Myocyte (in vitro differentiated cells): ENCODE measurements around the gene ST3GAL3. TPM values are rescaled to one million over a fixed set of nuclear protein-coding genes. Genes with fewer than 3 reads are reported as not detected.

ENCODE experiments used
- DNase-seq: peaks from one replicate; pipeline ENCODE4 v3.0.0-alpha.2; 2012; ENCODE audit warnings: low read depth
- total RNA-seq: library from RNA; depleted of rRNA; stranded (reverse); fragments of >200 nt; gene quantifications from 2 replicates; pipeline ENCODE4 v1.2.3, GENCODE V29; 2014

The ST3GAL3 gene
- total RNA-seq, 1 donor from 2014 or later: 33.7 TPM

DNA sequence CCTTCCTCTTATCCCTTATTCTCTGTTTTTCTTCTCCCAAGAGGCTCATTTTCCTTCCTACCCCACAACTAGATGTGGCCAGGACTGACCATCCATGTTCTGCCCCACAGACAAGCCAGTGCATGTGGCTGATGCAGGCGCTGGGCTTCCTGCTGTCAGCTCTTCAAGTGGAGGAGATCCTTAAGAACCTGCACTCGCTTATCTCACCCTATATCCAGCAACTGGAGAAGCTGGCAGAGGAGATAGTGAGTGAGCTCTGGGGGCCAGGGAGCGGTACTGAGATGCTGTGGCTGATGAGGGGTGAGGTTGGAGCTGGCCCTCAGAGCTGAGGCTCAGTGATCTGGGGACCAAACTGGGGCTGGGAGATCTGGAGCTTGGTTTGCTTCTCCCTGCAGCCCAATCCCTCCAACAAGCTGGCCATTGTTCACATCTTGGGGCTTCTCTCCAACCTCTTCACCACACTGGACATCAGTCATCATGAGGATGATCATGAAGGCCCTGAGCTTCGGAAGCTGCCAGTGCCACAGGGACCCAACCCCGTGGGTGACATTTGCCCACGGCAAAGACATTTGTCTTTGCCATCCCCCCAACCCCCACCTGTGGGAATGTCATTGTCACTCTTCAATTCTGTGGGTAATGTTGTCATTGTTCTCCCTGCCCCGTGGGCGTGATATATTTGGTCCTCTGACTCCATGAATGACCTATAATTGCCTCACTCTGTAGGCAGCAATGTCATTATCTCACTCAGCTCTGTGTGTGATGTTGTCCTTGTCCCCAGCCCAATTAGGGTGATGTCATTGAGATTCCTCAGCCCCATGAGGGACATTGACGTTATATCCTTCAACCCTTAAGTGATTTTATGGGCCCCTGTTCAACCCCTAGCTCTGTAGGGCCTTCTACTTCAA, 251.3 kb downstream of the ST3GAL3 start:
- DNase-seq: no peak

DNA sequence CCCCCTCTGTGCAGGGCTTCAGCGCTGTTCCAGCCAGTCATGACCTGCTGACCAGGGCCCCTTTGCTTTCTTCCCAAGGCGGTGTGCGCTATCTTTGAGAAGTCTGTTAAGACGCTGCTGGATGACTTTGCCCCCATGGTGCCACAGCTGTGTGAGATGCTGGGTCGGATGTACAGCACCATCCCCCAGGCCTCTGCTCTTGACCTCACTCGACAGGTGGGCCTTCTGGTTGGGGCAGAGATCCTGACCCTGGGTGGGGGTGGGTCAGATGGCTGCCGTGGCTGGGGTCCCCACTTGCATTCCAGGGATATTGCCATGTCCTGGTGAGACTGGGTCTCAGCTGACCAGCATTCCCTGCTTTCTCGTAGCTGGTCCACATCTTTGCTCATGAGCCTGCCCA, 253.5 kb downstream of the ST3GAL3 start:
- DNase-seq: no peak

DNA sequence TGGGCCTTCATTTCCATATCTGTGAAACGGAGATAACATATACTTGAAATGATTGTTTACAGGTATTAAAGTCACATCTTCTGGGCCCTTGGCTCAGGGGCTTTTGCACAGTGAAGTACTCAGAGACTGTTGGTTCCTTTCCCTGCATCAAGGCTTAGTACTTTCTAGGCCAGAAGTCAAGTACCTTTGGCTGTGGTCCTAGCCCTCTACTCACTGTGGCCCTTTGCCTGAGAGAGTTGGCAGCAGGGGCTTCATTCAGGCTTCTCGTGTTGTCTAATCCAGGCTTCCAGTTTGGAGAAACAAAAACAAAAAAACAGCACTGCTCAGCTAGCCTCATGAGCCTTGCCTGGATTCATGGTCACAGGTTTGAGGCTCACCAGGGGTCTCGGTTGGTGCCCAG, 254.4 kb downstream of the ST3GAL3 start:
- DNase-seq: no peak

DNA sequence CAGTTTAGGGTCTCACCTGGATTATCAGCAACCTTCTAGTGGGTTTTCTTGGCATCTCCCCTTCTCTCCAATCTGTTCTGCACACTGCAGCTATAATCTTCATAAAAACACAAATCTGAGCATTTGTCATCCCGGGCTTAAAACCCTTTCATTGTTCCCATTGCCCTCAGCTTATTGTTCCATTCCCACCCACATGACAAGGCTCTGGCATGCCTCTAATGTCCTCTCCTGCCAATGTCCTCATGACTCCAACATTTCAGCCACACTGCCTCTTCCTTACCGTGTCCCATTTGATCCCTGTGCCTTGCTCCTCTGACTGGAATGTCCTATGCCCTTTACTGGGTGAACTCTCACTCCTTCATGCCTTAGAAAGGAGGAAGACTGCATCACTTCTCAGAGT, 255.0 kb downstream of the ST3GAL3 start:
- DNase-seq: no peak

DNA sequence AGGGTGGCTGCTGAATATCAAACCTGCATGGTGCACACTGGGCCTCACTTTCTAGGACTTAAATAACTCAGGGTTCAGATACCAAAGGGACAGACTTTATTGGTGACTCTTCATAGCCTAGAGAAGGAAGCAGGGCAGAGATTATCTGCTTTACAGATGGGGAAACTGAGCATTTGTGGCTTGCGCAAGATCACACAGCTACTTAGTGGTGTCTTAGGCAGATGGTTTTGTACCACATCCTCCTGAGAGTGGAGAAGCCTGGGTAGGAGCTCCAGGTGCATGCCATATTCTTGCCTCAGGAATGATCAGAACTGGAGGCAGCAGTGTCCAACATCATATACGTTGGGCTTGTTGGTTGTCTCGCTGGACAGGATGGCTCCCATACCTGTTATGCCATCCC, 255.7 kb downstream of the ST3GAL3 start:
- DNase-seq: no peak

DNA sequence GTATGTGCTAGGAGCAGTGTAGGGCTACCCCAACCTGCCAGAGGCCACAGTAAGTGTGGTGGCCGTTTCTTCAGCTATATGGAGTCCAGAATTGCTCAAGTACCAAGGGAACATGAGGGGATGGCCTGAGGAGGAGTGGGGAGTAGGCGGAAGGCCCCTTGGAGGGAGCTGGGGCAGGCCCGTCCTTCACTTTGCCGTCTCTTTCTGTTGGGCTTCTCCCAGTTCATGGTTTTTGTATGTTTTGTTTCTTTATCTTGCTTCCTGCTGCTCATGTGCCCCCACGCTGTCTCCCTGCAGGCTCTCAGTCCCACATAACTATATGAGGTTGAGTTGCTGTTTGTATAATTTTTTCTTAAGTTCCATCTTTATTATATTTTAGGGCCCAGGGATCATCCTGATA, 256.6 kb downstream of the ST3GAL3 start:
- no peak for DNase-seq

DNA sequence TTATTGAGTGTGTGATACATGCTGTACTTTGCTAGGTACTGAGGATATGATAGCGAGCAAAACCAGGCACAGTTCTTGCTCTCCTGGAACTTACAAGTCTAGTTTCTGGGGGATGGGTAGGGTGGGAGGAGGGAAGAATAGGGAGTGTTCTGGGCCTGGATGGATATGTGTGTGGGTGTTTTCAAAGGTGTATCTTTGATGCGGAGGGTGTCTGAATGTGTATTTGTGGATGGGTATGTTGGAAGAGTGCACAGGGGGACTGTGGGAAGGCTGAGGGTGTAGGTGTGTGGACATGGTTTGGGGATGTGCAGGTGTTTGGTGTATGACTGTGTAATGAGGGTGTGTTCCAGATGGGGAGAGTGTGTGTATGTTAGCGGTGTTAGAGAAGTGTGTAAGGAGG, 258.0 kb downstream of the ST3GAL3 start:
- no peak for DNase-seq

DNA sequence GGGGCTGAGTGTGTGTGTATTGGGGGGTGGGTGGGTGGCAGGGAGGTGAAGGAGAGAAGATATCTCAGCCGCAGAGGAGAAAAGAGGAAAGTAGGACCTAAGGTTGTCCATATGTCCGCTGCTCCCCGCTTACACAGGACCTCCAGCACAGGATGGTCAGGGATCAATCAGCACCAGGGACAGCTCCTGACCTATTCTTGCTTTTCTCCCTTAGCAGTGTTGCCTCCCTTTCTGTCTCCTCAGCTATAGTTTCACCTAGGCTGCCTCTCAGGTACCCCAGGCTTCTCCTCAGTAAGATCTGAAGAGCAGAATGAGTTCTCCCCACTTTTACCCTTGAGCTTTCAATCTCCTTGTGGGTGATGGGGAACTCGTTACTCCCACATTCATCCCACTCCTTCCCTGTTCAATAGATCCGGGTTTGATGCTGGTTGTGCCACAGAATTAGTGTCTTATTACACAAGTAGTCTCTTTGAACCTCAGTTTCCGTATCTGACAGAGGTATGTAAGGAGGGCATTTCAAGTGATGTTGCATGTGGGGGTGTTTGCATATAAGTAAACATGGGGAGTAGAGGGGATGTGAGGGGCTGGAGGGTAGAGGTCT, 261.1 kb downstream of the ST3GAL3 start:
- peak; percentile 52 for DNase-seq

DNA sequence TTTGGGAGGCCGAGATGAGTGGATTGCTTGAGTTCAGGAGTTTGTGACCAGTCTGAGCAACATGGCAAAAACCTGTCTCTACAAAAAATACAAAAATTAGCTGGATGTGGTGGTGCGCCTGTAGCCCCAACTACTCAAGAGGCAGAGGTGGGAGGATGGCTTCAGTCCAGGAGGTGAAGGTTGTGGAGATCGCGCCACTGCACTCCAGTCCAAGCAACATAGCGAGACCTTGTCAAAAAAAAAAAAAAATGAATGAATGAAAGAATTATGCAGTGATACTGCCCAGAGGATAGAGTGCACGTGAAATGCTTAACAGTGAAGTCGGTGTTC, 262.0 kb downstream of the ST3GAL3 start:
- DNase-seq: no peak

DNA sequence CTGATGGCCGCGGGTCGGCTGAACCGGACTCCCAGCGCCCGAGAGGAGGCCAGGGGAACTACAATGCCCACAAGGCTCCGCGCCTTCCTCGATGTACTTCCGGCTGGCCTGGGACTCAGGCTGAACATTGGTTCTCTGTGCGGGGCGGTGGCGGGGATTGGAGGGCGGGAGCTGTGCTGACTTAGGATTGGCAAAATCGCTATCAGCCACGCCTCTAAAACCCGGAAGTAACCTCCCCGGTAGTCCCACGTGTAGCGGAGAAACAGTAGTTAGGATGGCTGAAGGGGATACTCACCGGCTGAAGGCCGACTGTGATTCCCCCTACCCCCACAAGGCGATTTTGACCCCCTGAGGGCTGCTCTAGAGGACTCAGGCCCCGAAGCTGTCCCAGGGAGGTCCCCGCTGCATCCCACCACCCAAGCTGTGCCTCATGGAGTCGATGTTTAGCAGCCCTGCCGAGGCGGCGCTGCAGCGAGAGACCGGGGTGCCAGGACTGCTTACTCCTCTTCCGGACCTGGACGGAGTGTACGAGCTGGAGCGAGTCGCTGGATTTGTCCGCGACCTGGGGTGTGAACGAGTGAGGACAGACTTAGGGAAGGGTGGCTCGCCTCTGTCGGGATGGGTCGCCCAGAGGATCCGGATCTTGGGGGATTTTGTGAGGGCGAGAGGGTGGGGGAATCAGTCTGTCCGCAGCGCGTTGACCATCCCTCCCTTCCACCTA, 262.6 kb downstream of the ST3GAL3 start, which contains the start of gene DPH2:
DPH2 (plus strand) TSS at position 265 of the 721 bp plus-strand sequence; CDS start at position 431, 166 bp downstream.
- peak; percentile 97 for DNase-seq

DNA sequence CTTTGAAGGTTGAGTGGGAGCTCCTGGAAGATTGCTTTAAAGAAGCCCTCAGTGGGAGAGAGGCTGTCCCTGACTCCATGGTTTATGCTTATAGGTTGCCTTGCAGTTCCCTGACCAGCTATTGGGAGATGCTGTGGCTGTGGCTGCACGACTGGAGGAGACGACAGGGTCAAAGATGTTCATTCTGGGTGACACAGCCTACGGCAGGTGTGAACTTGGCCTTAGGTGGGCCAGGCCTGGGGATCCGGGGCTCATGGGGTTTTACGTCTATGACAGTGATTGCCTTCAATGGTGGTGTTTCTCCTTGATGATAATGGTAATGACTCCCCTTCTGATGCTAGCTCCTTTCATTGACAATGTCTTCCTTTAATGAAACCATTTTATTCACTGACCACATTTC, 263.2 kb downstream of the ST3GAL3 start:
- no peak for DNase-seq

DNA sequence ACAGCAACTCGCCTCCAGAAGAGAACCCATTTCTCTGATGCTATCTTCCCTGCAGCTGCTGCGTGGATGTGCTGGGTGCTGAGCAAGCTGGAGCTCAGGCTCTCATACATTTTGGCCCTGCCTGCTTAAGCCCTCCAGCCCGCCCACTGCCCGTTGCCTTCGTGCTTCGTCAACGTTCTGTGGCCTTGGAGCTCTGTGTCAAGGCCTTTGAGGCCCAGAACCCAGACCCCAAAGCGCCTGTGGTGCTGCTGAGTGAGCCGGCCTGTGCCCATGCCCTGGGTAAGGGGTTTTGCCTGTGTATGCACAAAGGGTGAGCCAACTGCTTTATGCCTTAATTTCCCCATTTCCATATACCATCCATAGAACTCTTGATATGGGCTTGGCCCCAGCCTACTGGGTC, 263.6 kb downstream of the ST3GAL3 start:
- no peak for DNase-seq

DNA sequence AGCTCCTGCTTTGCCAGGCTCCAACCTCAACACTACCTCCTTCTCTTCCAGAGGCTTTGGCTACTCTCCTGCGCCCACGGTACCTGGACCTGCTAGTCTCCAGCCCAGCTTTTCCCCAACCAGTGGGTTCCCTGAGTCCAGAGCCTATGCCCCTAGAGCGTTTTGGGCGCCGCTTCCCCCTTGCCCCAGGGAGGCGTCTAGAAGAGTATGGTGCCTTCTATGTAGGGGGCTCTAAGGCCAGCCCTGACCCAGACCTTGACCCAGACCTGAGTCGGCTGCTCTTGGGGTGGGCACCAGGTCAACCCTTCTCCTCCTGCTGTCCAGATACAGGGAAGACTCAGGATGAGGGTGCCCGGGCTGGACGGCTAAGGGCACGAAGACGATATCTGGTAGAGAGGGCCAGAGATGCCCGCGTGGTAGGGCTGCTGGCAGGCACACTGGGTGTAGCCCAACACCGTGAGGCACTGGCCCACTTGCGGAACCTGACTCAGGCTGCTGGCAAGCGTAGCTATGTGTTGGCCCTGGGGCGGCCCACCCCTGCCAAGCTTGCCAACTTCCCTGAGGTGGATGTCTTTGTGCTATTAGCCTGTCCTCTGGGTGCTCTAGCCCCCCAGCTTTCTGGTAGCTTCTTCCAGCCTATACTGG, 264.1 kb downstream of the ST3GAL3 start:
- no peak for DNase-seq

DNA sequence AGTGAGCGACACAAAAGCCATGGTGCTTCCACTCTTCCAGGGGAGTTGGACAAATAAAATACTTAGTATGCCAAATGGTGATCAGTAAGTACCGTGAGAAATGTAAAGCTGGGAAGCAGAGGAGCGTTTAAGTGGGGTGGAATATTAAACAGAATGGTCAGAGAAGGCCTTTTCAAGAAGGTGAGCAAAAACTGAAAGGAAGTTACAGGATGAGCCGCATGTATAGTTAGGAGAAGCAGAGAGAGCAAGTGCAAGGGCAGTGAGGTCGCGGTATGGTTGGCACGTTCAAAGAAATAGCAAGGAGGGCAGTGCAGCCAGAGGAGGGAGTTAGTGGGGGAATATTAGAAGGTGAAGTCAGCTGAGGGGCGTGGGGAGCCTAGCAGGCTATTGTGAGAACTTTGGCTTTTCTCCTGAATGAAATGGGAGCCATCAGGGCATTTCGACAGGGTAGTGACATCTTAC, 266.7 kb downstream of the ST3GAL3 start:
- no peak for DNase-seq

DNA sequence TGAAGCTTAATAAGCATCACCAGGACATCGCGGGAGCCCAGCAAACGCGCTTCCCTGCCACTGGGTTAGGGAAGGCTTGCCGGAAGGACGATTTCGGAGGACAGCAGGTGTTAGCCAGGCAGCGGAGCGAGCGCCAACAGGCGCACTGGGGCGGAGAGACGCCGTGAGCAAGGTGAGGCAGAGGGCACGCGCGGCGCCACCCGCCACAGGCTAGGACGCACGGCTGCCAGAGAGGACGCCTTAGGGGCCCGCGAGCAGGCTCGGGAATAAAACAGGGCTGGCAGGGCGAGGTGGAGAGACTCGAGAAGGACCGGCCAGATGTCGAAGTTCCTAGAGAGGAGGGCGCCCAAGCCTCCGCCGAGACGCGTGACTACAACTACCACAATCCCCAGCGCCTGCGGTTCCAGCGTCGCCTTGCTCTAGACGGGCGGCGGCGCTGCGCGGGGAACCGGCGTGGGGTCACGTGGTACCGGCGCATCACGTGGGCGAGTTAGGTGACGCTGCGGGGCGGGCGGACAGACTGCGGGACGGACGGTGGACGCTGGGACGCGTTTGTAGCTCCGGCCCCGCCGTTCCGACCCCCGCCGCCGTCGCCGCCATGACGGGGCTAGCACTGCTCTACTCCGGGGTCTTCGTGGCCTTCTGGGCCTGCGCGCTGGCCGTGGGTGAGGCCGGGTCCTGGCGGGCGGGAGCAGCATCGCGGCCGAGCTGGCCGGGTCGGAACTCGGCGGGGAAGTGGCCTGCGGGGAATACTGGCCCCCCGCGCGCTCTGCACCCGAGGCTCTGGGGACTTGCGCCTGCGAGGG, 267.3 kb downstream of the ST3GAL3 start, which contains the start of gene ATP6V0B:
ATP6V0B (plus strand) TSS at position 518 of the 806 bp plus-strand sequence; CDS start at position 599, 81 bp downstream.
- DNase-seq: peak; percentile 96

DNA sequence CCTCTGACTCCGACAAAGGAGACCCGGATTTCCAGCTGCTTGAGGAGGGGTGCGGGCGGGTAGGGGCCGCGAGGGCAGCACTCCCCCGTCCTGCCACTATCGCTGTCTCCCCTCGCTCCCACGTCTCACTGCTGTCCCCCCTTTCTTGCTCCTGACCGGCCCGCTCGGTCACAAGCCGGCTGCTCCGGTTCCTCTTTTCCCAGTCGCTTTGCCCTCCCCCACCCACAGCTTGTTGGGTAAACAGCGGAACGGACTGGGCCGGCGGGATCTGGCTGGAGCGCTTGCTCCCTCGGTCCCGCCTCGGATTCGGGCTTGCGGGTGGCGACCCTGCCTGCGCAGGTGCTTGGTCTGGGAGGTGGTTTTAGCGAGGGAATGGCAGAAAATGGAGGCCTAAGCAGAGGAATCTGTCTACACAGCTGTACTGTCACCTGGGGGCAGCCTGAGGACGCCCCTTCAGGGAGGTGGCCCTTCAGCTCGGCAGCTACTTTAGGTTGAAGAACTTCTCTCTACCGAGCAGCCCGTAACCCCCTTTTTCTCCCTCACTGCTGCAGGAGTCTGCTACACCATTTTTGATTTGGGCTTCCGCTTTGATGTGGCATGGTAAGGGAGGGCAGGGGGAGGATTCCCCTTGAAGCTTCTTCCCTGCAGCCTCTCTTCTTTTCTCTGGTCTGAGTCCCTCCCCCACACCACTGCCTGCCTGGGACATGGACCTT, 268.1 kb downstream of the ST3GAL3 start:
- peak; percentile 28 for DNase-seq

DNA sequence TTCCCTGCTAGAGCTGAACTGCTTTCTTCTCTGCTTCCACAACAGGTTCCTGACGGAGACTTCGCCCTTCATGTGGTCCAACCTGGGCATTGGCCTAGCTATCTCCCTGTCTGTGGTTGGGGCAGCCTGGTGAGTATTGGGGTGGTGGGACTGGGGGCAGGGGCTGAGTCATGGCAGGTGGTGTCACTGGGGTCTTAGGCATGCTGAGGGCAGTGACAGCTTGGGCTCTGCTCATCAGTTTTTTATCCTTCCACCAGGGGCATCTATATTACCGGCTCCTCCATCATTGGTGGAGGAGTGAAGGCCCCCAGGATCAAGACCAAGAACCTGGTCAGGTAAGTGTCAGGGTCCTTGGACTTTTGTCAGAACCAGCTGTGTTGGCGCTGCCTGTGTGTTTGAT, 268.7 kb downstream of the ST3GAL3 start:
- no peak for DNase-seq

DNA sequence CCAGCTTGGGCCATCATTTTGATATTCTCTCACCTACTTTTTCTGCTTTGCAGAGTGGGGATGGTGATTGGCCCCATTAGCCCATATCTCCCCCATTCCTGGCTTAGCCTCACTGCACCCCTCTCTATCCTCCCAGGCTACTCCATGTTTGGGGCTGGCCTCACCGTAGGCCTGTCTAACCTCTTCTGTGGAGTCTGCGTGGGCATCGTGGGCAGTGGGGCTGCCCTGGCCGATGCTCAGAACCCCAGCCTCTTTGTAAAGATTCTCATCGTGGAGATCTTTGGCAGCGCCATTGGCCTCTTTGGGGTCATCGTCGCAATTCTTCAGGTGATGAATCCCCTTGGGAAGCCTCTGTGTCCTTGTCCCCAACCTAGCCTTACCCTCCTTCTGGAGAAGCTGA, 269.6 kb downstream of the ST3GAL3 start:
- DNase-seq: no peak

DNA sequence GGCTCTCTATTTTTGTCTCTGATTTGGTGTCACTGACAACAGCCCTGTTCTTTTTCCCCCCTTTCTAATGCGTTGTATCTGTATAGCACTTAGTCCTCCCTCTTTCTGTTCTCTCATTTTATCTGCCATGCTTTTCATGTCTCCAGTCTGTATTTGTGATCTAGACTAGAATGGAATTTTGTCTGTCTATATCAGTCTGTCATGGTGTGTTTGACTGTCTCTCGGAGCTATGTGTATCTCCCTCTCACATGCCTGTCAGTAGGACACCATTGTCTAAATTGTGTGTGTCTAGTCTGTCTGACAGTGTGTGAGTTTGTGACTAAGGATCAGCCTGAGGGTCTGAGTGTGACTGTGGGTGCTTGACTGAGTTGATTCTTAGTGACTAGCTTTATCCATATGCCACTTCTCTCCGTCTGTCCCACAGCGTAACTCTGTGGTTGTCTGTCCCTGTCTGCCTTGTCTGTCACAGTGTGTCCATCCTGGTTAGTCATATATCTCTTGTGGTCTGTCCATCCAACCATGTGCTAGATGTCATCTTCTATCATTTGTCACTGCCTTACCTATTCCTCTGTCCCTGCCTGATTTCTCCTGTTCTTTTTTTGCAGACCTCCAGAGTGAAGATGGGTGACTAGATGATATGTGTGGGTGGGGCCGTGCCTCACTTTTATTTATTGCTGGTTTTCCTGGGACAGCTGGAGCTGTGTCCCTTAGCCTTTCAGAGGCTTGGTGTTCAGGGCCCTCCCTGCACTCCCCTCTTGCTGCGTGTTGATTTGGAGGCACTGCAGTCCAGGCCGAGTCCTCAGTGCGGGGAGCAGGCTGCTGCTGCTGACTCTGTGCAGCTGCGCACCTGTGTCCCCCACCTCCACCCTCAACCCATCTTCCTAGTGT, 270.3 kb downstream of the ST3GAL3 start:
- DNase-seq: no peak
